Measurements from ENCODE around the gene DNAI1.
"Not testable (repeated sequence)": the region's sequence is repeated elsewhere in the genome, so short reads cannot be mapped to it uniquely, and the experiment has no call there.

Gene DNAI1

GRCh38 chr9:34451135-34451534 is 7.5 kb upstream of the DNAI1 start:
- no peak for DNase-seq

GRCh38 chr9:34451545-34451944 is 7.1 kb upstream of the DNAI1 start:
- DNase-seq: no peak

- DNase-seq: no peak
Observed at GRCh38 chr9:34452568-34452967, 6.0 kb upstream of the DNAI1 start.

- DNase-seq: peak; percentile 87
Observed at GRCh38 chr9:34454571-34455065, 4.0 kb upstream of the DNAI1 start.

- DNase-seq: no peak
Observed at GRCh38 chr9:34456151-34456550, 2.5 kb upstream of the DNAI1 start.

GRCh38 chr9:34456746-34457145 is 1.9 kb upstream of the DNAI1 start:
- no peak for DNase-seq

GRCh38 chr9:34457266-34458012 is 1.2 kb upstream of the DNAI1 start:
- peak; percentile 83 for DNase-seq

- no peak for DNase-seq
Observed at GRCh38 chr9:34458959-34459340, 345 bp downstream of the DNAI1 start.

- no peak for DNase-seq
Observed at GRCh38 chr9:34459356-34459755, 751 bp downstream of the DNAI1 start.

GRCh38 chr9:34459941-34460340 is 1.3 kb downstream of the DNAI1 start:
- DNase-seq: no peak

- peak; percentile 41 for DNase-seq
Observed at GRCh38 chr9:34463098-34463900, 4.7 kb downstream of the DNAI1 start.

GRCh38 chr9:34463901-34464232 is 5.3 kb downstream of the DNAI1 start:
- no peak for DNase-seq

- DNase-seq: no peak
Observed at GRCh38 chr9:34464571-34464970, 6.0 kb downstream of the DNAI1 start.

- DNase-seq: no peak
Observed at GRCh38 chr9:34465468-34465867, 6.9 kb downstream of the DNAI1 start.

- DNase-seq: no peak
Observed at GRCh38 chr9:34475097-34475496, 16.5 kb downstream of the DNAI1 start.

- DNase-seq: no peak
Observed at GRCh38 chr9:34477541-34477940, 18.9 kb downstream of the DNAI1 start.

- DNase-seq: no peak
Observed at GRCh38 chr9:34479431-34479866, 20.8 kb downstream of the DNAI1 start.

GRCh38 chr9:34481620-34482019 is 23.0 kb downstream of the DNAI1 start:
- not testable (repeated sequence) for DNase-seq

- DNase-seq: not testable (repeated sequence)
Observed at GRCh38 chr9:34482746-34483145, 24.1 kb downstream of the DNAI1 start.

- no peak for DNase-seq
Observed at GRCh38 chr9:34484678-34485077, 26.1 kb downstream of the DNAI1 start.

- no peak for DNase-seq
Observed at GRCh38 chr9:34485822-34486221, 27.2 kb downstream of the DNAI1 start.

GRCh38 chr9:34486572-34486971 is 28.0 kb downstream of the DNAI1 start:
- no peak for DNase-seq

- no peak for DNase-seq
Observed at GRCh38 chr9:34490360-34490759, 31.8 kb downstream of the DNAI1 start.

GRCh38 chr9:34490760-34491159 is 32.2 kb downstream of the DNAI1 start:
- no peak for DNase-seq

Data from fibroblast of skin of scalp (primary cell).